ENCODE results near the gene NQO2.

NQO2 gene

GRCh38 chr6:3068329-3069214 lies 68.9 kb downstream of the NQO2 start, which contains the start of gene RIPK1:
Gene RIPK1 (plus strand): TSS chr6:3068494. CDS start chr6:3076824, 8,330 bp downstream.
- peak; percentile 92 to 93 for DNase-seq (ENCODE audit: low read depth in 1 of 2, low spot score in 1 of 2)
